ENCODE data around the gene DYSF.

GRCh38 chr2:71506222-71507153, 53.1 kb downstream of the DYSF start:
- TF ChIP-seq RAD21 (IDR thresholded peaks at IDR 0.05; ENCODE audit: low read depth) (no peak), MAX (IDR thresholded peaks at IDR 0.05) (no peak)
